Activated CD4-positive, alpha-beta T cell treated with anti-CD3 and anti-CD28 coated beads, Interleukin-2, amount 10 ng/mL, durations not matched to agents 7 days and 5 days (primary cell): ENCODE results near the gene ZNF287. TPM values are rescaled to one million over a fixed set of nuclear protein-coding genes. Genes with fewer than 3 reads are reported as not detected.

Experiments used
- CTCF ChIA-PET: fragments of 350-600 bp; sonication (Branson Sonifier 250); formaldehyde crosslinking; loops from one replicate; lab custom pipeline; 2021; ENCODE audit warnings: antibody characterized with exemption; lab: Charles Lee
- POLR2A ChIA-PET: fragments of 350-600 bp; sonication (Branson Sonifier 250); formaldehyde crosslinking; loops from one replicate; lab custom pipeline; 2021; ENCODE audit warnings: antibody characterized with exemption; lab: Charles Lee
- DNase-seq: peaks from one replicate; pipeline ENCODE4 v3.0.0-alpha.2; 2020
- H3K27ac Mint-ChIP-seq: one replicate; pipeline ENCODE4 v1.8.0; 2021; ENCODE audit warnings: mild to moderate bottlenecking, moderate library complexity, mixed read lengths
- H3K27me3 Mint-ChIP-seq: one replicate; pipeline ENCODE4 v1.8.0; 2021; ENCODE audit warnings: mixed read lengths
- H3K36me3 Mint-ChIP-seq: one replicate; pipeline ENCODE4 v1.8.0; 2021; ENCODE audit warnings: low read depth, mixed read lengths
- H3K4me1 Mint-ChIP-seq: one replicate; pipeline ENCODE4 v1.8.0; 2021; ENCODE audit warnings: mixed read lengths
- H3K4me3 Mint-ChIP-seq: one replicate; pipeline ENCODE4 v1.8.0; 2021; ENCODE audit warnings: mild to moderate bottlenecking, moderate library complexity, mixed read lengths
- H3K9me3 Mint-ChIP-seq: one replicate; pipeline ENCODE4 v1.8.0; 2021; ENCODE audit warnings: mixed read lengths
- total RNA-seq, 2 experiments: library from RNA; stranded (reverse); gene quantifications; one replicate each; pipeline ENCODE4 v1.2.3, GENCODE V29; 2021

ZNF287 gene
- total RNA-seq, 2 experiments from 2014 or later: 5.7 to 6.1 TPM

DNA sequence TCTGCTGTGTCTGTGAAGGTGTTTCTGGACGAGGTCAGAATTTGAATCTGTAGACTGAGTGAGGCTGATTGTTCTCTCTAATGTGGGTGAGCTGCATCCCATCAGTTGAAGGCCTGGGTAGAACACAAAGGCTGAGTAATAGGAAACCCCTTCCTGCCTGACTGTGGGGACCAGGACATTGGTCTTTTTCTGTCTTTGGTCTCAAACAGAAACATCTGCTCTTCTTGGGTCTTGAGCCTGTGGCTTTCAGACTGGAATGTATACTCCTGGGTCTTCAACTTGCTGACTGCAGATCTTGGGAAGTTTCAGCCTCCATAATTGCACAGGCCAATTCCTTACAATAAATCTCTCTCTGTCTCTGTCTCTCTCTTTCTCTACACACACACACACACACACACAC, 57.4 kb downstream of the ZNF287 start:
- Mint-ChIP-seq H3K4me1 (peaks cover 23% of the 10 kb centered on the region), H3K36me3 (no peaks in the 10 kb centered on the region), H3K4me3 (no peak overlapping the region), H3K9me3 (no peaks in the 10 kb centered on the region), H3K27me3 (peaks cover 14% of the 10 kb centered on the region), H3K27ac (no peak overlapping the region)
- no peak for DNase-seq
- POLR2A ChIA-PET: no interaction called here
- CTCF ChIA-PET: interaction anchor here (1.9 to 3.2 kb wide), 2 partner anchors 10 to 23 kb away, joined by 6 to 11 read pairs; no protein-coding TSS in a partner anchor

- Mint-ChIP-seq H3K36me3 (no peaks in the 10 kb centered on the region), H3K27ac (no peak overlapping the region), H3K9me3 (no peaks in the 10 kb centered on the region), H3K4me1 (peaks cover 12% of the 10 kb centered on the region), H3K4me3 (no peak overlapping the region), H3K27me3 (peaks cover 2% of the 10 kb centered on the region)
- DNase-seq: no peak
- POLR2A ChIA-PET: no interaction called here
- CTCF ChIA-PET: no interaction called here
Measured at GRCh38 chr17:16507918-16508533, 61.0 kb downstream of the ZNF287 start.

DNA sequence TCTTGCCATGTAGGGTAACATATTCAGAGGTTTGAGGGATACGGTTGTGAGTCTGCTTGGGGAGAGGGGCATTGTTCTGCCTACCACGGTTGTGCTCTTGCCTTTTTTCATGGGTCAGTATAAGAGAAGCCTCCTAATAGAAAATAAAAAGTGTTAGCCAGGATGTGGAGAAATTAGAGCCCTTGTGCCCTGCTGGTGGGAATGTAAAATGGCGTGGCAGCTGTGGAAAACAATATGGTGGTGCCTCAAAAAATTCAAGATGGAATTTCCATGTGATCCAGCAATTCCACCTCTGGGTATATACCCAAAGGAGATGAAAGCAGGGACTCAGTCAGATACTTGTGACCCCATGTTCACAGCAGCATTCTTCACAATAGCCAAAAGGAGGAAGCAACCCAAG, 62.8 kb downstream of the ZNF287 start:
- H3K4me3 Mint-ChIP-seq: no peak overlapping the region
- POLR2A ChIA-PET: no interaction called here

DNA sequence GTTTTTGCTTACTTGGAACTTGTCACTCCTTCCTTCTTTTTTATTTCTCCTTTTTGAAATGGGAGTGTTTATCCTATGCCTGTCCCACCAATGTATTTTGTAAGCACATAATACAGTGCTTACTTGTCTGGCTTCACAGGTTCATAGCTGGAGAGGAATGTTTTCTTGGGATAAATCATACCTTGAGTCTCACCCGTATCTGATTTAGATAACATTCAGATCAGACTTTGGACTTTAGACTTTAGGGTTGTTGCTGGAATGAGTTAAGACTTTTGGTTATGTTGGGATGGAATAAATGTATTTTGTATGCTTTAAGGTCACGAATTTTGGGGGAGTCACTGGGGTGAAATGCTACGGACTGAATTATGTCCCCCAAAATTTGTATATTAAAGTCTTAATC, 64.0 kb downstream of the ZNF287 start:
- POLR2A ChIA-PET: no interaction called here
- Mint-ChIP-seq H3K4me1 (no peaks in the 10 kb centered on the region), H3K9me3 (no peaks in the 10 kb centered on the region), H3K4me3 (no peak overlapping the region), H3K27ac (no peak overlapping the region), H3K27me3 (peaks cover 2% of the 10 kb centered on the region), H3K36me3 (no peaks in the 10 kb centered on the region)
- CTCF ChIA-PET: no interaction called here
- no peak for DNase-seq

More for the DNA sequence above, 62.8 kb downstream of the ZNF287 start:
- no peak for DNase-seq
- no peaks in the 10 kb centered on the region for H3K4me1 Mint-ChIP-seq
- no peak overlapping the region for H3K27ac Mint-ChIP-seq
- CTCF ChIA-PET: no interaction called here
- no peaks in the 10 kb centered on the region for H3K36me3 Mint-ChIP-seq
- peaks cover 2% of the 10 kb centered on the region for H3K27me3 Mint-ChIP-seq
- no peaks in the 10 kb centered on the region for H3K9me3 Mint-ChIP-seq

Other genes with a start within 250 kb of the ZNF287 start
- gene CENPV, start 215.7 kb downstream of the ZNF287 start, total RNA-seq: 10 to 100 TPM; 16.6 to 21.1 TPM
- gene UBB, start 188.1 kb downstream of the ZNF287 start, total RNA-seq: 1,000 to 10,000 TPM; 1,415 to 1,539 TPM
- 100 to 1,000 TPM; 114 to 134 TPM for gene TRPV2, start 153.6 kb downstream of the ZNF287 start, total RNA-seq
- 1 to 10 TPM; 1.7 to 2.0 TPM for gene LRRC75A, start 77.0 kb downstream of the ZNF287 start, total RNA-seq
- 1 to 10 TPM; 5.1 to 5.4 TPM for gene ZNF624, start 84.6 kb upstream of the ZNF287 start, total RNA-seq
- gene CCDC144A, start 121.0 kb upstream of the ZNF287 start, total RNA-seq: 1 to 10 TPM; 6.5 to 6.6 TPM